K562 (cell line): Measurements from ENCODE around the gene COX6B2. TPM values are rescaled to one million over a fixed set of nuclear protein-coding genes. Genes with fewer than 3 reads are reported as not detected.
A peak's percentile ranks its signal among the peaks of the same experiment; 100 is the strongest.

Experiments used
- ASH1L ChIP-seq: fragments of 450-650 bp; IDR thresholded peaks from 2 replicates; pipeline ENCODE4 v1.6.1; 2018; ENCODE audit warnings: borderline replicate concordance, mild to moderate bottlenecking, low read depth; ENCODE audit not compliant: partially characterized antibody
- CHAMP1 ChIP-seq: fragments of 450-650 bp; IDR thresholded peaks from 2 replicates; pipeline ENCODE4 v1.6.1; 2016; ENCODE audit warnings: mild to moderate bottlenecking
- CREM ChIP-seq: IDR thresholded peaks from 2 replicates; pipeline ENCODE4 v1.6.1; 2014; ENCODE audit warnings: antibody characterized with exemption, low read depth
- CTCF ChIP-seq, 3 experiments: IDR thresholded peaks in 2 of 3; conservative IDR thresholded peaks in 1 of 3; 2 replicates each; pipeline ENCODE4 v1.5.1; 2011 to 2012; ENCODE audit warnings: low read length in 3 of 3, mild to moderate bottlenecking in 3 of 3, control low read depth in 2 of 3, improper control_type of control experiment in 1 of 3, inconsistent platforms in 1 of 3, low read depth in 1 of 3, mixed read lengths in 1 of 3, moderate library complexity in 1 of 3; ENCODE audit not compliant: insufficient read depth in 2 of 3
- E2F8 ChIP-seq: fragments of 450-650 bp; IDR thresholded peaks from 2 replicates; pipeline ENCODE4 v1.7.1; 2018; ENCODE audit warnings: mild to moderate bottlenecking, low read depth; ENCODE audit not compliant: partially characterized antibody
- HMGXB4 ChIP-seq: sonication (generic); formaldehyde crosslinking; IDR thresholded peaks from 2 replicates; pipeline ENCODE4 v1.8.1; 2023; ENCODE audit warnings: mild to moderate bottlenecking, missing genetic modification reagents
- KLF1 ChIP-seq: fragments of 450-650 bp; IDR thresholded peaks from 2 replicates; pipeline ENCODE4 v1.6.1; 2016; ENCODE audit warnings: missing genetic modification characterization, missing compliant biosample characterization
- NCOR1 ChIP-seq: fragments of 450-650 bp; IDR thresholded peaks from 2 replicates; pipeline ENCODE4 v1.6.1; 2016; ENCODE audit warnings: mild to moderate bottlenecking, moderate library complexity
- PHB ChIP-seq: fragments of 250-450 bp; sonication (Bioruptor Pico); IDR thresholded peaks from 2 replicates; pipeline ENCODE4 v1.5.0; 2021
- PHF8 ChIP-seq: fragments of 200-600 bp; sonication (generic); IDR thresholded peaks from 2 replicates; pipeline ENCODE4 v1.6.1; 2012; ENCODE audit warnings: mixed run types, mild to moderate bottlenecking, inconsistent platforms, low read length, moderate library complexity, borderline replicate concordance
- PRMT5 ChIP-seq: sonication (generic); formaldehyde crosslinking; IDR thresholded peaks from 2 replicates; pipeline ENCODE4 v1.5.0; 2020; ENCODE audit warnings: missing genetic modification reagents
- RBBP5 ChIP-seq: fragments of 200-600 bp; sonication (generic); IDR thresholded peaks from 2 replicates; pipeline ENCODE4 v1.6.1; 2012; ENCODE audit warnings: borderline replicate concordance, mild to moderate bottlenecking, low read length, control low read depth, inconsistent platforms; ENCODE audit not compliant: insufficient read depth, poor library complexity, severe bottlenecking
- ZNF253 ChIP-seq: fragments of 250-450 bp; sonication (Bioruptor Pico); conservative IDR thresholded peaks from 2 replicates; pipeline ENCODE4 v1.6.1; 2021; ENCODE audit warnings: mild to moderate bottlenecking
- ZNF695 ChIP-seq: fragments of 450-650 bp; formaldehyde crosslinking; IDR thresholded peaks from 2 replicates; pipeline ENCODE4 v1.4.0; 2020; ENCODE audit warnings: mild to moderate bottlenecking, moderate library complexity
- polyA plus RNA-seq, 8 experiments: library from polyadenylated mRNA; depleted of rRNA in 4 of 8; stranded (reverse) in 5 of 8; unstranded in 3 of 8; fragments of >200 nt; fragmentation: Nextera tagmentation in 2 of 8; fragmentation: Illumina TruSeq in 1 of 8; extraction: Ambion mirVana in 2 of 8; extraction: Trizol in 1 of 8; gene quantifications; 2 replicates each; pipeline versions ENCODE4 v1.2.1 to v1.2.3, GENCODE V29; 2011 to 2014; ENCODE audit warnings: inconsistent platforms in 1 of 8, missing spikeins in 1 of 8
- total RNA-seq, 7 experiments: library from RNA; depleted of rRNA in 6 of 7; stranded (reverse); fragments of >200 nt in 6 of 7; fragmentation: Illumina TruSeq in 2 of 7; extraction: Trizol in 2 of 7; gene quantifications; 2 replicates each; pipeline versions ENCODE4 v1.2.1 to v1.2.3, GENCODE V29; 2011 to 2021; ENCODE audit warnings: low replicate concordance in 1 of 7

The COX6B2 gene
- total and polyA plus RNA-seq, 9 of the 15 experiments (the other 6 are each of a cell fraction or from before 2014, with no cell fraction given): 0.40 to 2.5 (median 0.83) TPM

- no peak for TF ChIP-seq ZNF695 (CRISPR knock-in tag)
- TF ChIP-seq ASH1L: no peak
- no peak for TF ChIP-seq CHAMP1
- no peak for TF ChIP-seq CREM
- 0 out of 2 replicates have a peak, but pooled peaks have one; percentile 27 for TF ChIP-seq PHB (CRISPR knock-in tag)
- peak; percentile 28 for TF ChIP-seq E2F8
- TF ChIP-seq HMGXB4 (CRISPR knock-in tag): peak; percentile 69; the same call in 1 of the 2 replicates
- TF ChIP-seq NCOR1: no peak
- no peak for TF ChIP-seq KLF1
- no peak for TF ChIP-seq RBBP5
- no peak for TF ChIP-seq ZNF253 (CRISPR knock-in tag)
- peak; percentile 30; the same call in 1 of the 2 replicates for TF ChIP-seq PHF8
- TF ChIP-seq CTCF (IDR thresholded peaks at IDR 0.05 in 2 of 3, conservative IDR thresholded peaks at IDR 0.05 in 1 of 3; ENCODE audit: insufficient read depth in 2 of 3, low read depth in 1 of 3, low read length in 3 of 3): peak; percentile 86 to 93 (median 90)
- no peak for TF ChIP-seq PRMT5
Measured at GRCh38 chr19:55301459-55302317, 52.8 kb downstream of the COX6B2 start (continued).
